ENCODE results near the gene ARPC5.
A peak's percentile ranks its signal among the peaks of the same experiment; 100 is the strongest.

ARPC5 gene

GRCh38 chr1:183586455-183586854 lies 49.1 kb downstream of the ARPC5 start:
- no peak overlapping the region for H3K4me3 ChIP-seq (ENCODE audit: low read length)
- no peak for DNase-seq (ENCODE audit: low read depth)
- TF ChIP-seq CTCF (conservative IDR thresholded peaks at IDR 0.05; ENCODE audit: low read depth, low read length) = no peak

- TF ChIP-seq CTCF (conservative IDR thresholded peaks at IDR 0.05; ENCODE audit: low read depth, low read length) = no peak
These were observed 50.5 kb downstream of the ARPC5 start for GRCh38 chr1:183585038-183585437.

GRCh38 chr1:183584147-183584546 lies 51.4 kb downstream of the ARPC5 start:
- DNase-seq (ENCODE audit: low read depth) = no peak
- H3K4me3 ChIP-seq (ENCODE audit: low read length) = no peak overlapping the region
- no peak for TF ChIP-seq CTCF (conservative IDR thresholded peaks at IDR 0.05; ENCODE audit: low read depth, low read length)

More at GRCh38 chr1:183585038-183585437, 50.5 kb downstream of the ARPC5 start:
- DNase-seq (ENCODE audit: low read depth) = no peak
- H3K4me3 ChIP-seq (ENCODE audit: low read length) = no peak overlapping the region

GRCh38 chr1:183583466-183583865 lies 52.1 kb downstream of the ARPC5 start:
- no peak for DNase-seq (ENCODE audit: low read depth)
- no peak for TF ChIP-seq CTCF (conservative IDR thresholded peaks at IDR 0.05; ENCODE audit: low read depth, low read length)
- H3K4me3 ChIP-seq (ENCODE audit: low read length) = no peak overlapping the region

GRCh38 chr1:183582021-183582713 lies 53.4 kb downstream of the ARPC5 start:
- no peak overlapping the region for H3K4me3 ChIP-seq (ENCODE audit: low read length)
- no peak for DNase-seq (ENCODE audit: low read depth)
- no peak for TF ChIP-seq CTCF (conservative IDR thresholded peaks at IDR 0.05; ENCODE audit: low read depth, low read length)

GRCh38 chr1:183580281-183580682 lies 55.3 kb downstream of the ARPC5 start:
- H3K4me3 ChIP-seq (ENCODE audit: low read length) = no peak overlapping the region

More at GRCh38 chr1:183580281-183580682, 55.3 kb downstream of the ARPC5 start:
- DNase-seq (ENCODE audit: low read depth) = no peak
- TF ChIP-seq CTCF (conservative IDR thresholded peaks at IDR 0.05; ENCODE audit: low read depth, low read length) = peak; percentile 44
